Transverse colon (tissue), 4 donors: ENCODE results near the gene PPIL1. TPM values are rescaled to one million over a fixed set of nuclear protein-coding genes. Genes with fewer than 3 reads are reported as not detected.

Source experiments
- DNase-seq: peaks from one replicate; pipeline ENCODE4 v3.0.0-alpha.2; 2019
- H3K27ac ChIP-seq, 4 donors: fragments of 200-600 bp; sonication (generic); 2 replicates each; pipeline ENCODE4 v1.5.1; 2016 to 2018; ENCODE audit warnings: inconsistent platforms in 4 of 4
- H3K27me3 ChIP-seq: fragments of 200-600 bp; sonication (generic); 2 replicates; pipeline ENCODE4 v1.5.1; 2017; ENCODE audit warnings: inconsistent platforms
- H3K36me3 ChIP-seq, 4 donors: fragments of 200-600 bp; sonication (generic); 2 replicates each; pipeline ENCODE4 v1.5.1; 2017 to 2019; ENCODE audit warnings: inconsistent platforms in 4 of 4
- H3K4me1 ChIP-seq, 4 donors: fragments of 200-600 bp; sonication (generic); 2 replicates each; pipeline ENCODE4 v1.5.1; 2017 to 2020; ENCODE audit warnings: inconsistent platforms in 4 of 4
- H3K4me3 ChIP-seq, 4 donors: fragments of 200-600 bp; sonication (generic); 1 replicate in 1 of 4; 2 replicates in 3 of 4; pipeline versions ENCODE4 v1.5.1 to v1.6.1; 2017 to 2019; ENCODE audit warnings: inconsistent platforms in 4 of 4
- H3K9me3 ChIP-seq, 2 donors: fragments of 200-600 bp; sonication (generic); 2 replicates each; pipeline ENCODE4 v1.5.1; 2017 to 2019; ENCODE audit warnings: inconsistent platforms in 2 of 2
- CTCF ChIP-seq, 5 experiments: fragments of 200-600 bp in 3 of 5; fragments of 450-650 bp in 2 of 5; sonication (generic) in 3 of 5; IDR thresholded peaks; 1 replicate in 2 of 5; 2 replicates in 3 of 5; pipeline ENCODE4 v1.5.1; 2016 to 2017; ENCODE audit warnings: antibody characterized with exemption in 5 of 5, inconsistent platforms in 3 of 5, mild to moderate bottlenecking in 2 of 5, moderate library complexity in 1 of 5
- EP300 ChIP-seq: sonication (generic); formaldehyde crosslinking; IDR thresholded peaks from one replicate; pipeline ENCODE4 v1.6.1; 2017; ENCODE audit warnings: antibody characterized with exemption, low read depth
- POLR2A ChIP-seq: fragments of 450-650 bp; IDR thresholded peaks from one replicate; pipeline ENCODE4 v1.6.1; 2016; ENCODE audit warnings: antibody characterized with exemption, mild to moderate bottlenecking, moderate library complexity
- POLR2AphosphoS5 ChIP-seq, 3 donors: sonication (generic); formaldehyde crosslinking; IDR thresholded peaks; one replicate each; pipeline ENCODE4 v1.6.1; 2016; ENCODE audit warnings: antibody characterized with exemption in 3 of 3
- WGBS, 2 donors: methylation state at CpG; one replicate each; pipeline ENCODE4 v1.1.5; 2018; ENCODE audit warnings: low coverage in 1 of 2; 5-methylcytosine and 5-hydroxymethylcytosine counted together
- in situ Hi-C, 4 donors: fragments of 200-750 bp; cut with MboI; loops; one replicate each; pipeline versions ENCODE4 v1.15.0 to v1.15.1; 2017; ENCODE audit warnings: low sequenced_read_pairs in 3 of 4, low pct_ligation_motif_present in 1 of 4, low pct_unique_long_range_greater_than_20kb in 1 of 4
- intact Hi-C: fragments of 100-400 bp; cut with DNase I; formaldehyde crosslinking; loops from one replicate; pipeline ENCODE4 v1.15.1; 2023; ENCODE audit warnings: low total_unique reads
- total RNA-seq, 4 donors: library from RNA; depleted of rRNA; stranded (reverse); fragments of >200 nt; gene quantifications; one replicate each; pipeline ENCODE4 v1.1.0, GENCODE V29; 2016

The PPIL1 gene
- total RNA-seq, 4 donors from 2014 or later: 1.00 to 5.6 (median 3.3) TPM

DNA sequence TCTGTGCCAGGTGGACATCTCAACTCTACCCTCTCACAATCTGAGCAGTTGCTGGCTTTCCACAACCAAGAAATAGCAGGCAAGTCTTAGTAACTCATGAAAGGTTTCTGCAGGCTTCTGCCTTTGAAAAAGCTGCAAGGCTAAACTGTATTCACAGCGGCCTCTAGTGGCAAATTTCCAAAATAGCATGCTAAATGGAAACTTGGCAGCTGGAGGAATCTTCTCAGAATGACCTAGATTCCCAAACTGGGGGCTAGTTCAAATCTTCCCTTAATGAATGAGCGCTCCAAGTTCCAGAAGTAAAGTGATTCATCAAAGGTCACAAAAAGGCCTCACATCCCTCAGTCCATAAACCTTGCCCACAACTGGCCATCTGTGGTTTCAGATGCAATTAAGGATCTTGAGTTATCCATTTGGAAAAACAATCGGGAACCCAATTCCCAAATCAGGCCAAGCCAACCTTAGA is 23.4 kb downstream of the PPIL1 start:
- TF ChIP-seq POLR2AphosphoS5 (IDR thresholded peaks at IDR 0.05): peak in 2 of 3 donors; percentile 6 to 37
- no peak for TF ChIP-seq EP300
- peak; percentile 64 to 81 (median 71) for TF ChIP-seq CTCF (IDR thresholded peaks at IDR 0.05)
- no peak for TF ChIP-seq POLR2A
- peak; percentile 46 for DNase-seq
- intact Hi-C loops: no loop called here
- Histone ChIP-seq H3K4me3 (no peak overlapping the region), H3K27ac (peak overlapping the region; percentile 10 to 63 (median 13)), H3K9me3 (no peaks in the 10 kb centered on the region), H3K27me3 (no peaks in the 10 kb centered on the region), H3K4me1 (peaks cover 0 to 22% (median 14%) of the 10 kb centered on the region in 4 donors), H3K36me3 (no peaks in the 10 kb centered on the region)
- in situ Hi-C loops: loop anchor here in 2 of 4 donors (5.0 kb wide), 1 partner anchor 84 kb away; no protein-coding TSS in a partner anchor
- 35 to 100% methylated on average over 1 to 3 of the region's 3 CpGs for WGBS, 2 donors

- TF ChIP-seq EP300 (no peak), POLR2A (no peak), POLR2AphosphoS5 (IDR thresholded peaks at IDR 0.05) (no peak), CTCF (IDR thresholded peaks at IDR 0.05) (no peak)
- Histone ChIP-seq H3K4me3 (no peak overlapping the region), H3K9me3 (no peaks in the 10 kb centered on the region), H3K27me3 (no peaks in the 10 kb centered on the region), H3K27ac (no peak overlapping the region), H3K4me1 (peaks cover 0 to 22% (median 14%) of the 10 kb centered on the region in 4 donors), H3K36me3 (no peaks in the 10 kb centered on the region)
- intact Hi-C loops: no loop called here
- 83 to 84% methylated on average over 7 to 9 of the region's 9 CpGs for WGBS, 2 donors
- DNase-seq: no peak
- in situ Hi-C loops: loop anchor here in 2 of 4 donors (5.0 kb wide), 1 partner anchor 83 kb away; no protein-coding TSS in a partner anchor
Observed at GRCh38 chr6:36850021-36850420, 24.6 kb downstream of the PPIL1 start.

GRCh38 chr6:36848658-36849441 is 25.8 kb downstream of the PPIL1 start:
- Histone ChIP-seq H3K36me3 (no peaks in the 10 kb centered on the region), H3K4me3 (no peak overlapping the region), H3K9me3 (no peaks in the 10 kb centered on the region), H3K27ac (no peak overlapping the region), H3K27me3 (no peaks in the 10 kb centered on the region), H3K4me1 (peaks cover 0 to 22% (median 14%) of the 10 kb centered on the region in 4 donors)
- WGBS, 2 donors: 47% methylated on average over 24 of the region's 26 CpGs; no CpG with 5 or more reads in 1 of the 2 donors
- TF ChIP-seq POLR2AphosphoS5 (IDR thresholded peaks at IDR 0.05): no peak
- no peak for TF ChIP-seq CTCF (IDR thresholded peaks at IDR 0.05)
- TF ChIP-seq EP300: no peak
- TF ChIP-seq POLR2A: no peak
- in situ Hi-C loops: no loop called here
- DNase-seq: peak; percentile 63
- intact Hi-C loops: loop anchor here (5.0 kb wide), 1 partner anchor 82 kb away; no protein-coding TSS in a partner anchor

- TF ChIP-seq CTCF (IDR thresholded peaks at IDR 0.05): no peak
- TF ChIP-seq POLR2A: no peak
- TF ChIP-seq EP300: no peak
- no peak for TF ChIP-seq POLR2AphosphoS5 (IDR thresholded peaks at IDR 0.05)
- H3K4me3 ChIP-seq: no peak overlapping the region
- no peaks in the 10 kb centered on the region for H3K36me3 ChIP-seq
- in situ Hi-C loops (no loop called here), intact Hi-C loops (loop anchor here (5.0 kb wide), 1 partner anchor 81 kb away; no protein-coding TSS in a partner anchor)
- 88 to 90% methylated on average over 4 to 6 of the region's 6 CpGs for WGBS, 2 donors
- no peak overlapping the region for H3K27ac ChIP-seq
- no peaks in the 10 kb centered on the region for H3K27me3 ChIP-seq
- peaks cover 0 to 18% (median 14%) of the 10 kb centered on the region in 4 donors for H3K4me1 ChIP-seq
- H3K9me3 ChIP-seq: no peaks in the 10 kb centered on the region
- DNase-seq: no peak
Observed at GRCh38 chr6:36847991-36848390, 26.6 kb downstream of the PPIL1 start.
